K562 (cell line): ENCODE measurements around the gene MDM1. TPM values are rescaled to one million over a fixed set of nuclear protein-coding genes. Genes with fewer than 3 reads are reported as not detected.

Source experiments
- BCOR ChIP-seq: fragments of 450-650 bp; IDR thresholded peaks from 2 replicates; pipeline ENCODE4 v1.6.1; 2016
- BRD4 ChIP-seq: fragments of 200-600 bp; sonication (generic); IDR thresholded peaks from 2 replicates; pipeline ENCODE4 v1.6.1; 2017; ENCODE audit warnings: inconsistent platforms
- CBX3 ChIP-seq, 2 experiments: IDR thresholded peaks; 1 replicate in 1 of 2; 2 replicates in 1 of 2; pipeline ENCODE4 v1.6.1; 2012; ENCODE audit warnings: inconsistent platforms in 2 of 2, low read length in 2 of 2, borderline replicate concordance in 1 of 2, control low read depth in 1 of 2
- DPF2 ChIP-seq: fragments of 450-650 bp; IDR thresholded peaks from 2 replicates; pipeline ENCODE4 v1.6.1; 2016
- IRF9 ChIP-seq: fragments of 450-650 bp; IDR thresholded peaks from 2 replicates; pipeline ENCODE4 v1.6.1; 2016; ENCODE audit warnings: missing biosample characterization, missing genetic modification characterization
- MBD1 ChIP-seq: fragments of 250-450 bp; sonication (Bioruptor Pico); IDR thresholded peaks from 2 replicates; pipeline ENCODE4 v1.8.0; 2022; ENCODE audit warnings: inconsistent platforms
- RBM14 ChIP-seq: fragments of 200-400 bp; formaldehyde crosslinking; IDR thresholded peaks from 2 replicates; pipeline ENCODE4 v1.6.1; 2018; ENCODE audit warnings: low read depth, mild to moderate bottlenecking, low read length, moderate library complexity, borderline replicate concordance; ENCODE audit not compliant: insufficient read depth
- RCOR1 ChIP-seq, 2 experiments: IDR thresholded peaks; 2 replicates each; pipeline ENCODE4 v1.6.1; 2012; ENCODE audit warnings: low read depth in 2 of 2, low read length in 2 of 2, borderline replicate concordance in 1 of 2, improper control_type of control experiment in 1 of 2
- RUNX1 ChIP-seq: sonication (generic); IDR thresholded peaks from 2 replicates; pipeline ENCODE4 v1.6.1; 2016; ENCODE audit warnings: antibody characterized with exemption, low read depth
- SMAD4 ChIP-seq: fragments of 250-450 bp; sonication (Bioruptor Pico); conservative IDR thresholded peaks from 2 replicates; pipeline ENCODE4 v1.8.0; 2021; ENCODE audit warnings: inconsistent platforms, mild to moderate bottlenecking, moderate library complexity
- SMARCA4 ChIP-seq: fragments of 450-650 bp; IDR thresholded peaks from 2 replicates; pipeline ENCODE4 v1.6.1; 2016
- SP2 ChIP-seq: IDR thresholded peaks from 2 replicates; pipeline ENCODE4 v1.6.1; 2011; ENCODE audit warnings: mild to moderate bottlenecking, low read depth, low read length, moderate library complexity; ENCODE audit not compliant: poor library complexity, severe bottlenecking; ENCODE audit errors: extremely low read depth
- TAF1 ChIP-seq: IDR thresholded peaks from 2 replicates; pipeline ENCODE4 v1.6.1; 2011; ENCODE audit warnings: mild to moderate bottlenecking, low read length, moderate library complexity; ENCODE audit not compliant: insufficient read depth, control insufficient read depth, severe bottlenecking; ENCODE audit errors: extremely low read depth
- TSC22D4 ChIP-seq: fragments of 450-650 bp; IDR thresholded peaks from 2 replicates; pipeline ENCODE4 v1.6.1; 2016; ENCODE audit warnings: missing genetic modification characterization, missing biosample characterization, control low read depth
- polyA plus RNA-seq, 8 experiments: library from polyadenylated mRNA; depleted of rRNA in 4 of 8; stranded (reverse) in 5 of 8; unstranded in 3 of 8; fragments of >200 nt; fragmentation: Nextera tagmentation in 2 of 8; fragmentation: Illumina TruSeq in 1 of 8; extraction: Ambion mirVana in 2 of 8; extraction: Trizol in 1 of 8; gene quantifications; 2 replicates each; pipeline versions ENCODE4 v1.2.1 to v1.2.3, GENCODE V29; 2011 to 2014; ENCODE audit warnings: inconsistent platforms in 1 of 8, missing spikeins in 1 of 8
- total RNA-seq, 7 experiments: library from RNA; depleted of rRNA in 6 of 7; stranded (reverse); fragments of >200 nt in 6 of 7; fragmentation: Illumina TruSeq in 2 of 7; extraction: Trizol in 2 of 7; gene quantifications; 2 replicates each; pipeline versions ENCODE4 v1.2.1 to v1.2.3, GENCODE V29; 2011 to 2021; ENCODE audit warnings: low replicate concordance in 1 of 7
- TF ChIP-seq, protein P1 (sequence below): fragments of 250-450 bp; sonication (Bioruptor Pico); IDR thresholded peaks from 2 replicates; pipeline ENCODE4 v1.9.0; 2021; ENCODE audit warnings: mild to moderate bottlenecking, inconsistent platforms

The MDM1 gene
- total and polyA plus RNA-seq, 9 of the 15 experiments (the other 6 are each of a cell fraction or from before 2014, with no cell fraction given) = 7.5 to 16.8 (median 13.1) TPM

- TF ChIP-seq SMAD4 = 0 out of 2 replicates have a peak, but pooled peaks have one; percentile 51
- no peak for TF ChIP-seq IRF9 (tag)
- peak in 1 of 2 experiments; percentile 80; a peak in 2 of 4 replicates for TF ChIP-seq RCOR1 (IDR thresholded peaks at IDR 0.05; ENCODE audit: borderline replicate concordance in 1 of 2, low read depth in 2 of 2, low read length in 2 of 2)
- TF ChIP-seq MBD1 (CRISPR knock-in tag) = no peak
- no peak for TF ChIP-seq SP2
- TF ChIP-seq, protein P1, sequence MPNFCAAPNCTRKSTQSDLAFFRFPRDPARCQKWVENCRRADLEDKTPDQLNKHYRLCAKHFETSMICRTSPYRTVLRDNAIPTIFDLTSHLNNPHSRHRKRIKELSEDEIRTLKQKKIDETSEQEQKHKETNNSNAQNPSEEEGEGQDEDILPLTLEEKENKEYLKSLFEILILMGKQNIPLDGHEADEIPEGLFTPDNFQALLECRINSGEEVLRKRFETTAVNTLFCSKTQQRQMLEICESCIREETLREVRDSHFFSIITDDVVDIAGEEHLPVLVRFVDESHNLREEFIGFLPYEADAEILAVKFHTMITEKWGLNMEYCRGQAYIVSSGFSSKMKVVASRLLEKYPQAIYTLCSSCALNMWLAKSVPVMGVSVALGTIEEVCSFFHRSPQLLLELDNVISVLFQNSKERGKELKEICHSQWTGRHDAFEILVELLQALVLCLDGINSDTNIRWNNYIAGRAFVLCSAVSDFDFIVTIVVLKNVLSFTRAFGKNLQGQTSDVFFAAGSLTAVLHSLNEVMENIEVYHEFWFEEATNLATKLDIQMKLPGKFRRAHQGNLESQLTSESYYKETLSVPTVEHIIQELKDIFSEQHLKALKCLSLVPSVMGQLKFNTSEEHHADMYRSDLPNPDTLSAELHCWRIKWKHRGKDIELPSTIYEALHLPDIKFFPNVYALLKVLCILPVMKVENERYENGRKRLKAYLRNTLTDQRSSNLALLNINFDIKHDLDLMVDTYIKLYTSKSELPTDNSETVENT (CRISPR knock-in tag) = no peak
- peak in 1 of 2 experiments; percentile 41; a peak in 1 of 3 replicates for TF ChIP-seq CBX3 (IDR thresholded peaks at IDR 0.05; ENCODE audit: borderline replicate concordance in 1 of 2, low read length in 2 of 2)
- no peak for TF ChIP-seq BRD4
- no peak for TF ChIP-seq TSC22D4 (tag)
- TF ChIP-seq SMARCA4 = 0 out of 2 replicates have a peak, but pooled peaks have one; percentile 20
- TF ChIP-seq RUNX1 = no peak
- no peak for TF ChIP-seq RBM14
- TF ChIP-seq BCOR = no peak
- TF ChIP-seq TAF1 = peak; percentile 13
- peak; percentile 48; the same call in 1 of the 2 replicates for TF ChIP-seq DPF2
Measured at GRCh38 chr12:68370006-68370590, 37.9 kb upstream of the MDM1 start (continued).
